Measurements from ENCODE around the gene SNX3.

GRCh38 chr6:108203189-108204112 is 57.4 kb downstream of the SNX3 start:
- TF ChIP-seq POLR2A (IDR thresholded peaks at IDR 0.05; ENCODE audit: low read depth, low read length): no peak
- TF ChIP-seq TAF1 (IDR thresholded peaks at IDR 0.05; ENCODE audit: low read depth, low read length): no peak
- TF ChIP-seq SPI1 (IDR thresholded peaks at IDR 0.05; ENCODE audit: low read depth, low read length): no peak
- no peak for TF ChIP-seq POLR2AphosphoS5 (IDR thresholded peaks at IDR 0.05; ENCODE audit: low read depth, low read length)
- no peak for TF ChIP-seq POU2F2 (IDR thresholded peaks at IDR 0.05; ENCODE audit: low read depth, low read length)

Data from GM12891 (cell line).